GM12865 (cell line): Measurements from ENCODE around the gene THSD4.

Experiments
- DNase-seq: peaks from one replicate; pipeline ENCODE4 v3.0.0; 2010; ENCODE audit warnings: low read depth
- H3K4me3 ChIP-seq: 2 replicates; pipeline ENCODE4 v1.5.1; 2011; ENCODE audit warnings: mild to moderate bottlenecking, low read depth, low read length, control low read depth
- TF ChIP-seq, protein P1 (sequence below): IDR thresholded peaks from 2 replicates; pipeline ENCODE4 v1.5.1; 2011; ENCODE audit warnings: low read length, control low read depth, low read depth, inconsistent platforms; ENCODE audit not compliant: insufficient read depth; ENCODE audit errors: missing control alignments

The THSD4 gene

DNA sequence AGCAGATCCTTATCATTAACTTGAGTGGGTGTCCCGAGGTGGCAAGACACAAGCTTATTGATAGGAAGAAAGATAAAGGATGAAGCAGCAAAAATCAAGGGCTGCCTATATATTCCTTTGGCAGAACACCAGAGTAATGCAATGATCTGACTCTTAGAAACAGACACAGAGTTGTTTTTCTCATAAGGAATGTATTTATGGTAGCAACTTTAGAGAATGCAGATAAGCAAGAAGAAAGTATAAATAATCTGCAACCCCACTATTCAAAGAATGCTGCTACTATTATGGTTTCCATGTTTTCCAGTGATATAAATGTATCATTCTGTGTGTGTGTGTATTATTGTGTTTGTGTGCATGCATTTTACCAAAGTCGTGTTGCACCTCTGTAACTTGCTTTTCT, 208.3 kb downstream of the THSD4 start:
- no peak overlapping the region for H3K4me3 ChIP-seq
- DNase-seq: no peak
- TF ChIP-seq, protein P1, sequence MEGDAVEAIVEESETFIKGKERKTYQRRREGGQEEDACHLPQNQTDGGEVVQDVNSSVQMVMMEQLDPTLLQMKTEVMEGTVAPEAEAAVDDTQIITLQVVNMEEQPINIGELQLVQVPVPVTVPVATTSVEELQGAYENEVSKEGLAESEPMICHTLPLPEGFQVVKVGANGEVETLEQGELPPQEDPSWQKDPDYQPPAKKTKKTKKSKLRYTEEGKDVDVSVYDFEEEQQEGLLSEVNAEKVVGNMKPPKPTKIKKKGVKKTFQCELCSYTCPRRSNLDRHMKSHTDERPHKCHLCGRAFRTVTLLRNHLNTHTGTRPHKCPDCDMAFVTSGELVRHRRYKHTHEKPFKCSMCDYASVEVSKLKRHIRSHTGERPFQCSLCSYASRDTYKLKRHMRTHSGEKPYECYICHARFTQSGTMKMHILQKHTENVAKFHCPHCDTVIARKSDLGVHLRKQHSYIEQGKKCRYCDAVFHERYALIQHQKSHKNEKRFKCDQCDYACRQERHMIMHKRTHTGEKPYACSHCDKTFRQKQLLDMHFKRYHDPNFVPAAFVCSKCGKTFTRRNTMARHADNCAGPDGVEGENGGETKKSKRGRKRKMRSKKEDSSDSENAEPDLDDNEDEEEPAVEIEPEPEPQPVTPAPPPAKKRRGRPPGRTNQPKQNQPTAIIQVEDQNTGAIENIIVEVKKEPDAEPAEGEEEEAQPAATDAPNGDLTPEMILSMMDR: no peak

GRCh38 chr15:71325481-71325880, 210.2 kb downstream of the THSD4 start:
- H3K4me3 ChIP-seq: no peak overlapping the region
- DNase-seq: no peak
- TF ChIP-seq, protein P1: no peak

- DNase-seq: no peak
- no peak overlapping the region for H3K4me3 ChIP-seq
- TF ChIP-seq, protein P1: no peak
These were observed 213.2 kb downstream of the THSD4 start for GRCh38 chr15:71328453-71328852.

- H3K4me3 ChIP-seq: no peak overlapping the region
- DNase-seq: no peak
- TF ChIP-seq, protein P1: no peak
These were observed 213.8 kb downstream of the THSD4 start for GRCh38 chr15:71329041-71329440.

DNA sequence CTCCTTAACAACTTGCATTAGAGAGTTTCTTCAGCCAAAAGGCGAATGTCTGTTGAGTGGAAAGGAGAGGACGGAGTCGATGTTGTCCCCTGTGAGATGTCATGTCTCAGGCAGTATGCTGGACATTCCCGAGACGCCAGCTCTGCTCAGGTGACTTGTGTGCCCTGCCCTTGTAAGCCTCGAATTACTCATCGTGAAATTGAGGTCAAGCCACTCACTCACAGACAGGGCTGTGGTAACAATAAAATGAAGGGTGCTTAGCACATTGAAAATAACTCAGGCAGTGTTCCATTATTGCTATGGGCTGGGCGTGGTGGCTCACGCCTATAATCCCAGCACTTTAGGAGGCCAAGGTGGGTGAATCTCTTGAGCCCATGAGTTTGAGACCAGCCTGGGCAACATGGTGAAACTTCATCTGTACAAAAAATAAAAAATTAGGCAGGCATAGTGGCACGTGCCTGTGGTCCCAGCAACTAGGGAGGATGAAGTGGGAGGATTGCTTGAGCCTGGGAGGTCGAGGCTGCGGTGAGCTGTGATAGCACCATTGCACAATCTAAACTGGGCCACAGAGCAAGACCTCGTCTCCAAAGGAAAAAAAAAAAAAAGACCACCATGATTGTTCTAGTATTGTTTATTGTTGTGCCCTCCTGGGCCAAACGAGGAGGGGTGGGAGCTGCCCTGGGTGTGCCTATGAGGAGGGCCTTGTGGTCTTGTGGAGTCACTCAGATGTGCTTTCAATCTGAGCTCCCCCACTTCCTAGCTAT, 214.4 kb downstream of the THSD4 start:
- peak; percentile 21 for DNase-seq
- no peak overlapping the region for H3K4me3 ChIP-seq
- TF ChIP-seq, protein P1: no peak

GRCh38 chr15:71330638-71331162, 215.4 kb downstream of the THSD4 start:
- TF ChIP-seq, protein P1: no peak
- H3K4me3 ChIP-seq: no peak overlapping the region
- no peak for DNase-seq
